SW 1271 (cell line): ENCODE measurements around the gene ELP2.
"Not testable (repeated sequence)": the region's sequence is repeated elsewhere in the genome, so short reads cannot be mapped to it uniquely, and the experiment has no call there.

ENCODE experiments used
- DNase-seq, 2 experiments: peaks; one replicate each; lab custom pipeline; 2025; lab: John Stamatoyannopoulos, UW

ELP2 gene, protein sequence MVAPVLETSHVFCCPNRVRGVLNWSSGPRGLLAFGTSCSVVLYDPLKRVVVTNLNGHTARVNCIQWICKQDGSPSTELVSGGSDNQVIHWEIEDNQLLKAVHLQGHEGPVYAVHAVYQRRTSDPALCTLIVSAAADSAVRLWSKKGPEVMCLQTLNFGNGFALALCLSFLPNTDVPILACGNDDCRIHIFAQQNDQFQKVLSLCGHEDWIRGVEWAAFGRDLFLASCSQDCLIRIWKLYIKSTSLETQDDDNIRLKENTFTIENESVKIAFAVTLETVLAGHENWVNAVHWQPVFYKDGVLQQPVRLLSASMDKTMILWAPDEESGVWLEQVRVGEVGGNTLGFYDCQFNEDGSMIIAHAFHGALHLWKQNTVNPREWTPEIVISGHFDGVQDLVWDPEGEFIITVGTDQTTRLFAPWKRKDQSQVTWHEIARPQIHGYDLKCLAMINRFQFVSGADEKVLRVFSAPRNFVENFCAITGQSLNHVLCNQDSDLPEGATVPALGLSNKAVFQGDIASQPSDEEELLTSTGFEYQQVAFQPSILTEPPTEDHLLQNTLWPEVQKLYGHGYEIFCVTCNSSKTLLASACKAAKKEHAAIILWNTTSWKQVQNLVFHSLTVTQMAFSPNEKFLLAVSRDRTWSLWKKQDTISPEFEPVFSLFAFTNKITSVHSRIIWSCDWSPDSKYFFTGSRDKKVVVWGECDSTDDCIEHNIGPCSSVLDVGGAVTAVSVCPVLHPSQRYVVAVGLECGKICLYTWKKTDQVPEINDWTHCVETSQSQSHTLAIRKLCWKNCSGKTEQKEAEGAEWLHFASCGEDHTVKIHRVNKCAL

DNA sequence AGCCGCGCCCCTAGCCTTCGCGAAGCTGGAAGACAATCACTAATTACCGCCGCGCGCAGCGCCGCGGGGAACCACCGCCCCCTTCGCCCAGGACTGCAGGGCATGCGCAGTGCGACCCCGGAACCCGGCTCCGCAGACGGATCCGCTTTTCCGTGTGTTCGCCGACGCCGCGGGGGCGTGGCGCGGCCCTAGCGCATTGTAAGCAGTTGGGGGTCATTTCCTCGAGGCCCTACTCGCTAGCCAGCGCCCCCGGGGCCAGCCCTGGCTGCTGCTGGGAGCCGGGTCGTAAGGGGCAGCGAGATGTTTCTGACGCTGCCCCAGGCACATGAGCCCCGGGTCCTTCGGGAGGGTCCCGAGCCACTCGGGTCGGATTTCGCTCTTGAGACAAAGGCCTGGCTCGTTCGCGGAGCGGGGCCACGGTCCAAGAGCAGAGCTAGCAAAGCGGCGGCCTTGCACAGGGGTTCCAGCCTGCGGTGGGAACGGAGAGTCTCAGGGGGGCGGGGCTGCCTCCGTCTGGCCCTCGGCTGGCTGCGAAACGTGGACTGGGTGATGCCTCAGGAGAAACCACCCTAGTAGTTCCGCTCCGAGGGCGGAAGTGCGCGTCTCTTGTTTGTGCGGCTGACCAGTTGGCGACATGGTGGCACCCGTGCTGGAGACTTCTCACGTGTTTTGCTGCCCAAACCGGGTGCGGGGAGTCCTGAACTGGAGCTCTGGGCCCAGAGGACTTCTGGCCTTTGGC lies at the start of gene ELP2, which contains the start of gene SLC39A6:
TSS of gene ELP2 (plus strand) at position 600 of the 739 bp plus-strand sequence. CDS start at position 635, 35 bp downstream.
TSS of gene SLC39A6 (minus strand) at position 41 of the 739 bp plus-strand sequence. CDS start 2,333 bp downstream, outside the sequence.
- peak; percentile 73 to 92 for DNase-seq

DNA sequence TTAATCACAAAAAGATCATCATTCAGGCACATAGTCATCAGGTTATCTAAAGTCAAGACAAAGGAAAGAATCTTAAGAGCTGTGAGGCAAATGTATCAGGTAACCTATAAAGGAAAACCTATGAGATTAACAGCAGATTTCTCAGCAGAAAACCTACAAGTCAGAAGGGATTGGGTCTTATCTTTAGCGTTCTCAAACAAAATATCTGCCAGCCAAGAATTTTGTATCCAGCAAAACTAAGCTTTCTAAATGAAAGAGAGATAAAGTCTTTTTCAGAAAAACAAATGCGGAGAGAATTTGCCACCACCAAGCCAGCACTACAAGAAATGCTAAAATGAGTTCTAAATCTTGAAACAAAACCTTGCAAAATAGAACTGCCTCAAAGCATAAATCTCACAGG lies 48.6 kb upstream of the ELP2 start:
- DNase-seq, result not testable (repeated sequence)

DNA sequence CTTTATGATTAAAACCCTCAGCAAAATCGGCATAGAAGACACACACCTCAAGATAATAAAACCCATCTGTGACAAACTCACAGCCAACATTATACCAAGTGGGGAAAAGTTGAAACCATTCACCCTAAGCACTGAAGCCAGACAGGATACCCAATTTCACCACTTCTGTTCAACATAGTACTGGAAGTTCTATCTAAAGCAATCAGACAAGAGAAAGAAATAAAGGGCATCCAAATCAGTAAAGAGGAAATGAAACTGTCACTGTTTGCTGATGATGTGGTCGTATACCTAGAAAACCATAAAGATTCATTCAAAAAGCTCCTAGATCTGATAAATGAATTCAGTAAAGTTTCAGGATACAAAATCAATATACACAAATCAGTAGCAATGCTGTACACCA lies 46.0 kb upstream of the ELP2 start:
- no peak for DNase-seq

DNA sequence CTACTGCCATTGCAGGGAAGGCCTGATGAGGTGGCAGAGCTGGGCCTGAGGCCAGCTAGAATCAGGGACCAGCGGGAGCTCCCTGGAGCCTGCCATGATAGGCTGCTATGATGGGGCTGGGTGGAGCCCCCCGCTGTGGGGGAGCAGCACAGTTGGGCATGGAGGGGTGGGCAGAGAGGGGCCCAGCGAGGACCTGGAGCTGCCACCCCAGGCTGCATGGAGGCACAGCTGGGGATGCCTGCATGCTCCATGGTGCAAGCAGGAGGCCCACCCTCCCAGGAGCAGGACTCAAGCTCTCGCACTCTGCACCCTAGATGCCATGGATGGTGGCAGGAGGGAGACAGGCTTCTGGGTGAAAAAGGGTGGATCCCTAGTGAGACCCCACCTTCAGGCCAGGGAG lies 44.5 kb upstream of the ELP2 start:
- no peak for DNase-seq

DNA sequence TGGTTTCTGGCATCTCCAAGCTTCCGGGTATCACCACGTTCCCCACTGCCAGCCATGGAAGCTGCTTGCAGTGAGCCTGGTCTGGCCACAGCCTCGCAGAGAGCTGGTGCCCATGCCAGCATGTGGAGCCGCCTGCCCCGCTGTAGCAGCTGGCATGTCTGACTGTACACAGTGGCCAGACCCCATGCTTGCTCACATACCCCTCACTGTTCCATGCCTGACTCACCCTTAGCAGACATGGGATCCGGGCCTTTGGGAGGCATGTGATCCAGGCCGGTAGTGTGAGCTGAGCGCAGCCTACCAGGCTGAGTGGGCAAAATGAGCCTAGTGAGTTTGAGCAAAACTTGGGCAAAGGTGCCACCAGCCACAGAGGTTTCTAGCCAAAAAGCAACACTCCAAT lies 43.5 kb upstream of the ELP2 start:
- no peak for DNase-seq

DNA sequence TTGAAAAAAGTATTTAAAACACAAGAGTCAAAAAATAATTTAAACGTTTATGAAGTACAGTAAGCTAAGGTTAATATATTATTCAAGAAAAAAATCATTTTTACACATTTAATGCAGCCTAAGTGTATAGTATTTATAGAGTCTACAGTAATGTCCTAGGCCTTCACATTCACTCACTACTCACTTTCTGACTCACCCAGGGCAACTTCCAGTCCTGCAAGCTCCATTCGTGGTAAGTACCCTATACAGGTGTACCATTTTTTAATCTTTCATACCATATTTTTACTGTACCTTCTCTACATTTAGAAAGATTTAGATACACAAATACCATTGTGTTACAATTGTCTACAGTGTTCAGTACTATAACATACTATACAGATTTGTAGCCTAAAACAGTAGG lies 41.4 kb upstream of the ELP2 start:
- DNase-seq, result no peak

DNA sequence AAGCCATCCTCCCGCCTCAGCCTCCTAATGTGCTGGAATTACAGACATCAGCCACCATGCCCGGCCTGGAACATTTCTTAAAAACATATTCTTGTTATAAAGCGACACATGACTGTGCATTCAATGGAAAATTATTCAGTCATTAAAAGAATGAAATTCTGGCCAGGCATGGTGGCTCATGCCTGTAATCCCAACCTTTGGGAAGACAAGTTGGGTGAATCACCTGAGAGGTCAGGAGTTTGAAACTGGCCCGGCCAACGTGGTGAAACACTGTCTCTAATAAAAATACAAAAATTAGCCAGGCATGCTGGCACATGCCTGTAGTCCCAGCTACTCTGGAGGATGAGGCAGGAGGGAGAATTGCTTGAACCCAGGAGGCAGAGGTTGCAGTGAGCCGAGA lies 40.7 kb upstream of the ELP2 start:
- no peak for DNase-seq

DNA sequence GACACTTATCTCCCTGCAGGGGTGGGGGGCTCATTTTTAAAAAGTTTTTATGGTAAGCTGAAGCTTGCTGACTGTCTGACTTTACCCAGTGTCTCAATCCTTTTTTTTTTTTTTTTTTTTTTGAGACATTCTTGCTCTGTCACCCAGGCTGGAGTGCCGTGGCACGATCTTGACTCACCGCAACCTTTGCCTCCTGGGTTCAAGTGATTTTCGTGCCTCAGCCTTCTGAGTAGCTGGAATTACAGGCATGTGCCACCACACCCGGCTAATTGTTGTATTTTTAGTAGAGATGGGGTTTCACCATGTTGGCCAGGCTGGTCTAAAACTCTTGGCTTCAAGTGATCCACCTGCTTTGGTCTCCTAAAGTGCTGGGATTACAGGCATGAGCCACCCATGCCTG lies 37.6 kb upstream of the ELP2 start:
- not testable (repeated sequence) for DNase-seq

DNA sequence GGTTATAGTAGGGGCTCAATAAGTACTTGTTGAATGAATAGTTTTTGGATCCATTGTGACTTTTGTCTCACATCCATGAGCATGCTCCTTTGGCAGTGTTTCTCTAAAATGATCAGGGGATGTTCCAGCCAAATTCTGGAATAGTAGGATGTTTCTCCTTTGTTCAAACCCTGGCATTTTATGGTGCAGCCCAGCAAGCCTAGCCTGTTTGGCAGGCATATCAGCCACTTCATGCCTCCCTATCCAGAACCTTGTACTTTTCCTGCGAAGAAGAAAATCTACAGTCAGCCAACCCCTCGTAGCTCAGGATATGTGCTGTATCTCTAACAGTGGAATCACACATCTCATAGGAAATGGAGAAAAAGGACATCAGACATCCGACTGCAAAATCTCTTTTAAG lies 35.3 kb upstream of the ELP2 start:
- no peak for DNase-seq

DNA sequence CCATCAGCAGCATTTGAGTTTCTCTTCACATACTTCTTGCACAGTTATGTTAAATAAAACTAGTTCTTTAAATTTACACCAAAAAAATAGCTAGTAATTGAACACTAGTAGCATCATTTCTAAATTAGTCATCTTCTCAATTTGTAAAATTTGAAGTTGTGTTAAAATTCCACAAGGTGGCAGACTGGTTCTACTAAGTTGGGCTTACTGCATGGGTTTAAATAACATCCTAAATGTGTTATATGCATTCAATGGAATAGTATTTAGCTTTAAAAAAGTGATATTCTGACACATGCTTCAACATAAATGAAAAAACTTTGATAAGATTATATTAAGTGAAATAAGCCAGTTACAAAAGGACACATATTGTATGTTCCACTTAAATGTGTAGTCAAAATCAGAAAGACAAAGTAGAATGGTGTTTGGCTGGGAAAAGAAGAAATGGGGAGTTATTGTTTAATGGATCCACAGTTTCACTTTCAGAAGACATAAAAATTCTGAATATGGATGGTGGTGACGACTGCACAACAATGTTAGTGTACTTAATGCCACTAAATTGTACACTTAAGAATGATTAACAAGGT lies 33.7 kb upstream of the ELP2 start:
- DNase-seq, result peak; percentile 27 to 68

DNA sequence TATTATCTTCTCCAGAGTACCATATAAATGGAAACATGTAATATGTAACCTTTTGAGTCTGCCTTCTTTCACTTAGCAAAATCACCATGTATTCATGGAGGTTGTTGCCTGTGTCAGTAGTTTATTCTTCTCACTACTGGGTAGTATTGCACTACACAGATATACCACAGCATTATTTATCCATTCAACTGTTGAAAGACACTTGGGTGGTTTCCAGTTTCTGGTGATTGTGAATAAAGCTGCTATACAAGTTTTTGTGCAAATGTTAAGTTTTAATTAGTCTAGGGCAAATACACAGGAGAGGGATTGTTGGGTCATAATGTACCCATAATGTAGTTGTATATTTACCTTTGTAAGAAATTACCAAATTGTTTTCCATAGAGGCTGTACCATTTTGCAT lies 32.7 kb upstream of the ELP2 start:
- no peak for DNase-seq

DNA sequence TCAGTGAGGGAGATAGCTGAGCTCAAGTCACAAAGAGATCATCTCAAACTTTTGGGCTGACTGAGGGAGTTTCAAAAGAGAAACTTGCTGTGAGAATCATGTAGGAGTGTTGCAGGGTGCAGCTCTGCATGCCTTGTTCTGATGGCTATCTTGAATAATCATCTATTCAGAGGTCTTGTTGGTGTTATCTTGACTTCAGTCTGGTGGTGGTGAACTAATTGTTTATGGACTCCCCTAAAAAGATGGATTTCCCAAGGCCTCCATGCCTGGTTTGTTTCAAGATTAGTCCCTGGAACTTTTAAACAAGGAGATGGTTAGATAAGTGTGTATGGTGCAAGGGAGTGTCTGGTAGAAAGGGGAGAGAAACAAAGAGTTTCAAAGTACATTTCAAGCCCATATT lies 30.4 kb upstream of the ELP2 start:
- DNase-seq, result no peak

DNA sequence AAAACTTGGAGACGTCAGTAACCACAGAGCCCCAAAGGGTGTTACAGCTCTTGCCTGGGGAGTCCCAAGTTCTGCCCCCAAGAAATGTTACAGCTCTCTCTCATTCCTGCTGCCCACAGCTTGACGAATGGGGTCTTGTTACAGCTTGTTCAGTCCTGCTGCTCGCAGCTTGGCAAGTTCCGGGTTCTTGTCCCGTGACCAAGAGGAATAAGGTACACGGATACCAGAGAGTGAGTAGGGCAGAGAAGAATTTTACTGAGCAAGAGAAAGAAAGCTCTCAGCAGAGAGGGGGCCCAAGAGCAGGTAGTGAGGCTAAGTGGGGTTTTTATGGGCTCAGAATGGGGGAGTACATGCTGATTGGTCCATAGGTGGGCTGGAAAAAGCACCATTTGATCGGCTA lies 27.8 kb upstream of the ELP2 start:
- DNase-seq, result no peak

DNA sequence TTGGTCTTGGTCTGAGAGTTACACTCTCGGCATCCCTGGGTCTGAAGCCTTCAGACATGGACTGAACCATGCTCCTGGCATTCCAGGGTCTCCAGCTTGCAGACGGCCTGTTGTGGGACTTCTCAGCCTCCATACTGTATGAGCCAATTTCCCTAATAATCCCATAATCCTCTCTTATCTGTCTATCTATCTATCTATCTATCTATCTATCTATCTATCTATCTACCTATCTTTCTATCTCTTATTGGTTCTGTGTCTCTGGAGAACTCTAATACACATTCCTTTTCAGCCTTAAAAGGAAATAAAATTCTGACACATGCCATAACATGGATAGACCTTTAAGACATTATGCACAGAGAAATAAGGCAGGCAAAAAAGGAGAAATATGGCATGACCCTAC lies 24.9 kb upstream of the ELP2 start:
- no peak for DNase-seq

DNA sequence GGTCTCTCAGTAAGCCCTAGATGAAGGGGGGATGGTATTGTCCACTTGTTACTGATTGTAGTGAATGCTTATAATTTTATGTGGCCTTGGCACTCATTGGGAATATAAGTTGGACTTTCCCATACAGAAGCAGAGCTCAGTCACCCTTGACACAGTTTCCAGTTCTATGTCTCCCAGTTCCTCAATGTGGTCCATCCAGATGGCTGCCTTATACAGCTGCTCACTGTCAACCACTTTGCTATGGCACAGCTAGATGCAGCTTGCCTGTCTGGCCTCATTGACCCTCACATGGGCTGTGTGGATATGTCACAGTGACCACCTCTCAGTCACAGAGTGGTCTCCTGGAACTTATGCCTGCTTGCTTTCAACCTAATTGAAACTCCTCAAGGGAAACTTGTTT lies 22.2 kb upstream of the ELP2 start:
- no peak for DNase-seq

DNA sequence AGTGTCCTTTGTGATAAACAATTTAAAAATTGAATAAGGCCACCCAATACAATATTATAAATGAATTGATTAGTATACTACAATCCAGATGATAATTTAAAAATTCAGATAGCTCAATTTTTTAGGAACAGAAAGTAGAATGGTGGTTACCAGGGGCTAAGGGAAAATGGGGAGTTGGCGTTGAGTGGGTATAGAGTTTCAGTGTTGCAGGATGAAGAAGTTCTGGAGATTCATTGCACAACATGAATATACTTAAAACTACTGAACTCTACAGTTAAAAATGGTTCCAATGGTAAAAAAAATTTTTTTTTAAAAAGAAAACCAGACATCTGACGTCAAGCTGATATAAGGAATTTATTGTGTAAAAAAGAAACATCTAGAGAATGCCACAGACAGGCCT lies 21.5 kb upstream of the ELP2 start:
- no peak for DNase-seq

DNA sequence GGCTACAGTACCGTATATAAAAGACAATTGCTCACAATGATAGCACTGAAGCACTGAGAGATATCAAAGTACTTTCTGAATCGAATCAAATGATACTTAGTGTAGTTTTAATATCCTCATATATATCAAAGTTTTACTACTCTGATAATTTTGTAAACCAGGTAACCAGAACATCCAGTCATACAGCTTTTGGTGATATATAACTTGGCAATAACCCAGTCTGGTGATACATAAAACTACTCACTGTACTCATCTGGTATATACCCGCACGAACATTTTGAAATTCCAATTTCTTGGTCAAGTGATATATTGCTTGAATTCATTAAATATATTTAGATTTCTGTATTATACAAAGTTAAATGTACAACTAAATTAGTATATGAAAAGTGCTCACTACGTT lies 21.1 kb upstream of the ELP2 start:
- no peak for DNase-seq

DNA sequence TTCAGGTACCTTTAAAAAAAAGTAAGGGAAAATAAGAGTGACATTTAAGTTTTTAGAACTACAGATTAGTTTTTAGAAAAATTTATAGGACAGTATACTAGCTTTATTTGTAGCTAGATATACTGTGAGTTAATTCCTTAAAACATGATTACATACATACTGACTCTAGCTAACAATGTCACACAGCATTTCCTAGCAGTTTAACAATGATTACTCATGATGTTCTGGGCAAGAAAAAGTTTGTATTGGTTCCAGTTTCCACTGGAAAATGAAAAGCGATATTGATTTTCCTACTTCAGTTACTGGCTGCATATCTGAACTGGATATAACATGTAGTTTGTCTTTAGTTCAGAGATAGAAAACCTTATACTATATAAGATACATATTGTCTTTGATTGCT lies 20.0 kb upstream of the ELP2 start:
- DNase-seq, result no peak

DNA sequence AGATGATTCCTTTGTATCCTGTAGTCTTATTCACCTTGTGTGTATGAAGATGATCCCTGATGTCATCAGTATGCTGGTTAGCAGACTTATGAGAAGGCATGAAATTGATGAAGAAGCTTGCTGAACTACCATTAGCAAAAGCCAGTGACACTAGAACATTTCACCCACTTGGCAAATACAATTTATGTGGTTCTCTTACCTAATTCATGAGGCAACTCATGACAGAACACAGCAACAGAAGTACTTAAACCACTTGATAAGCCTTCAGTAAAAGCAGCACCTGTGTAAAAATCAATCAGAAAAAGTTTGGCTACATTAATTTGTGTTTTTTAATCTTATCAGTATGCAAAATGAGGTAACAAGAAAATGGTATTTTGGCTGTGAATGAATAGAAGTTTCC lies 17.4 kb upstream of the ELP2 start:
- no peak for DNase-seq

DNA sequence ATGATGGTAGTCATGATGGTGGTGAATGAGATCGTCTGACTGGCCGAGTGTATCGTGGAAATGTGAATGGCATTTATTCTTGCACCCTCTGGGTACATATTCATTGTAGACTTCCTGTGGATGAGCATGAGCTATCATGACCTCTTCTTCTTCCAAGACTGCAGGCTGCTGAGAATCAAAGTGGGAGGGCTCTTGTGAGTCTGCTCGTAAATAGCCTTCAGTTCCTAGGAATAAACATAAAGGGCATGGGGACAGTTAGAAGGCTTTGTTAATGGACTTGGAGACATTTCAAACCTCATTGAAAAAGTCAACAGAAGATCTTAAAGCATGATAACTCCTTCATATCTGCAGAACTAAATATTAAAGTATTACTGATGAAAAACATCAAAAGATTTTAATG lies 15.4 kb upstream of the ELP2 start:
- DNase-seq, result no peak

DNA sequence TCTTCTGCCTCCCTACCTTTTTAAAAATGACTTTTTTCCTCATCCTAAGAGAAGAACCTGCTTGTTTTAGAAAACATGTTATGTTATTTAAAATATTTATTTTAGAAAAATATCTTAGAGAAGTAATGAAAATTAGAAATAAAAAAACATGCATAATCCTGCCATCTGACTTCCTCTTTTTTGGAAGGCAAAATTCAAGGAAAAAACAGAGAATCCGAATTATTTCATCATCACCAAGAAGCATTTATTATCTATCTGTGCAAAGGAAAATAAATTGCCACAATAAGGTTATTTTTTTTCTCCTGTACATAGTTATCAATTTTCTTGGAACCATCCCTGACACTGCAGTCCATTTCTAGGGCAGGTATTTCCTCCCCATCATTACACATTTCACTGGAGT lies 15.0 kb upstream of the ELP2 start:
- no peak for DNase-seq

DNA sequence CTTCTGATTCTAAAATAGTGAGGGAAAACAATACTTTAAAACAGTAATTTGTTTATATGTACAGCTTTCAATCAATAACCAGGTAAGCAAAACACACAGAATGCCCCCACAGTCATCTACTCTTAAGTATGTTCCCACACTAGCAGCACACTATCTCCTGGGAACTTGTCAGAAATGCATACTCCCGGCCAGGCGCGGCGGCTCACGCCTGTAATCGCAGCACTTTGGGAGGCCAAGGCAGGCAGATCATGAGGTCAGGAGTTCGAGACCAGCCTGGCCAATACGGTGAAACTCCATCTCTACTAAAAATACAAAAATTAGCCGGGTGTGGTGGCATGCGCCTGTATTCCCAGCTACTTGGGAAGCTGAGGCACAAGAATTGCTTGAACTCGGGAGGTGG lies 12.9 kb upstream of the ELP2 start:
- not testable (repeated sequence) for DNase-seq
